ENCODE measurements around the gene USHBP1. TPM values are rescaled to one million over a fixed set of nuclear protein-coding genes. Genes with fewer than 3 reads are reported as not detected.

The USHBP1 gene
- total and polyA plus RNA-seq, 2 donors from 2014 or later, result 7.2 to 8.9 TPM

DNA sequence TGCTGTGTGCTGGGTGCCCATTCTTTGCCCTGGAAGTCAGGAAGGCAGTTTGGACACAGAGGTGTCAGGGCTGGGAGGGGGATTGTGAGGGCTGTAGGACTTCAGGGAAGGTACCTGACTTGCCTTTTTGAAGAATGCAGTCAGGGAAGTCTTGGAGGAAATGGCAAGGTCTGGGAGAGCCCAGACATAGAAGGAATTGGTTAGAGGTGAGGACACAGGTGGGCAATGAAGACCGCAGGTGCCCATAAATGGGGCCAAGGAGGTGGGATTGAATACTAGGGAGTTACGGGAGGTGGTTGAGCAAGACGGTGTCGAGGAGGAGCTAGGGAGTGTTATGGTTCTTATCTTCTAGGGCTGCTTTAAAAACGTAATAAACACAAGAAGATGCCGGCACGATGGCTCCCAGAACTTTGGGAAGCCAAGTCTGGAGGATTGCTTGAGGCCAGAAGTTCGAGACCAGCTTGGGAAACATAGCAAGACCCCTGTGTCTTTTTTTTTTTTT, 43.4 kb upstream of the USHBP1 start:
- intact Hi-C loops (cut with DNase I), result no loop called here
- TF ChIP-seq, protein P1, sequence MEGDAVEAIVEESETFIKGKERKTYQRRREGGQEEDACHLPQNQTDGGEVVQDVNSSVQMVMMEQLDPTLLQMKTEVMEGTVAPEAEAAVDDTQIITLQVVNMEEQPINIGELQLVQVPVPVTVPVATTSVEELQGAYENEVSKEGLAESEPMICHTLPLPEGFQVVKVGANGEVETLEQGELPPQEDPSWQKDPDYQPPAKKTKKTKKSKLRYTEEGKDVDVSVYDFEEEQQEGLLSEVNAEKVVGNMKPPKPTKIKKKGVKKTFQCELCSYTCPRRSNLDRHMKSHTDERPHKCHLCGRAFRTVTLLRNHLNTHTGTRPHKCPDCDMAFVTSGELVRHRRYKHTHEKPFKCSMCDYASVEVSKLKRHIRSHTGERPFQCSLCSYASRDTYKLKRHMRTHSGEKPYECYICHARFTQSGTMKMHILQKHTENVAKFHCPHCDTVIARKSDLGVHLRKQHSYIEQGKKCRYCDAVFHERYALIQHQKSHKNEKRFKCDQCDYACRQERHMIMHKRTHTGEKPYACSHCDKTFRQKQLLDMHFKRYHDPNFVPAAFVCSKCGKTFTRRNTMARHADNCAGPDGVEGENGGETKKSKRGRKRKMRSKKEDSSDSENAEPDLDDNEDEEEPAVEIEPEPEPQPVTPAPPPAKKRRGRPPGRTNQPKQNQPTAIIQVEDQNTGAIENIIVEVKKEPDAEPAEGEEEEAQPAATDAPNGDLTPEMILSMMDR (IDR thresholded peaks at IDR 0.05; ENCODE audit: borderline replicate concordance, extremely low read depth, insufficient read depth), result no peak
- no peak overlapping the region for H3K27ac ChIP-seq (ENCODE audit: low read depth in 2 of 2, low read length in 2 of 2)

GRCh38 chr19:17306285-17306714, 41.8 kb upstream of the USHBP1 start:
- intact Hi-C loops (cut with DNase I), result no loop called here
- Histone ChIP-seq H3K9ac (ENCODE audit: low read length in 3 of 3) (peak overlapping the region in 2 of 3 donors; percentile 88), H3K4me3 (ENCODE audit: low read length in 3 of 3) (peak overlapping the region; percentile 82 to 93 (median 92)), H3K9me3 (ENCODE audit: control insufficient read depth in 2 of 3, insufficient read depth in 1 of 3, low read length in 3 of 3) (no peaks in the 10 kb centered on the region), H3K4me1 (ENCODE audit: control insufficient read depth in 2 of 3, insufficient read depth in 2 of 3, low read depth in 1 of 3, low read length in 3 of 3) (peaks cover 0 to 29% (median 15%) of the 10 kb centered on the region in 3 donors), H3K27ac (ENCODE audit: low read depth in 2 of 2, low read length in 2 of 2) (peak overlapping the region; percentile 93 to 97), H3K27me3 (ENCODE audit: control insufficient read depth, insufficient read depth, low read length) (no peaks in the 10 kb centered on the region), H3K36me3 (ENCODE audit: control insufficient read depth in 2 of 3, insufficient read depth in 3 of 3, low read length in 3 of 3) (no peaks in the 10 kb centered on the region)
- DNase-seq (peak in 1 of 5 donors; percentile 58), FAIRE-seq (no peak)
- TF ChIP-seq, protein P1 (IDR thresholded peaks at IDR 0.05; ENCODE audit: borderline replicate concordance, extremely low read depth, insufficient read depth), result no peak

More for the DNA sequence above, 43.4 kb upstream of the USHBP1 start:
- H3K27me3 ChIP-seq (ENCODE audit: control insufficient read depth, insufficient read depth, low read length), result no peaks in the 10 kb centered on the region
- no peak overlapping the region for H3K4me3 ChIP-seq (ENCODE audit: low read length in 3 of 3)
- FAIRE-seq (no peak), DNase-seq (no peak)
- peaks cover 0 to 30% (median 15%) of the 10 kb centered on the region in 3 donors for H3K4me1 ChIP-seq (ENCODE audit: control insufficient read depth in 2 of 3, insufficient read depth in 2 of 3, low read depth in 1 of 3, low read length in 3 of 3)
- H3K36me3 ChIP-seq (ENCODE audit: control insufficient read depth in 2 of 3, insufficient read depth in 3 of 3, low read length in 3 of 3), result no peaks in the 10 kb centered on the region
- no peaks in the 10 kb centered on the region for H3K9me3 ChIP-seq (ENCODE audit: control insufficient read depth in 2 of 3, insufficient read depth in 1 of 3, low read length in 3 of 3)
- no peak overlapping the region for H3K9ac ChIP-seq (ENCODE audit: low read length in 3 of 3)

DNA sequence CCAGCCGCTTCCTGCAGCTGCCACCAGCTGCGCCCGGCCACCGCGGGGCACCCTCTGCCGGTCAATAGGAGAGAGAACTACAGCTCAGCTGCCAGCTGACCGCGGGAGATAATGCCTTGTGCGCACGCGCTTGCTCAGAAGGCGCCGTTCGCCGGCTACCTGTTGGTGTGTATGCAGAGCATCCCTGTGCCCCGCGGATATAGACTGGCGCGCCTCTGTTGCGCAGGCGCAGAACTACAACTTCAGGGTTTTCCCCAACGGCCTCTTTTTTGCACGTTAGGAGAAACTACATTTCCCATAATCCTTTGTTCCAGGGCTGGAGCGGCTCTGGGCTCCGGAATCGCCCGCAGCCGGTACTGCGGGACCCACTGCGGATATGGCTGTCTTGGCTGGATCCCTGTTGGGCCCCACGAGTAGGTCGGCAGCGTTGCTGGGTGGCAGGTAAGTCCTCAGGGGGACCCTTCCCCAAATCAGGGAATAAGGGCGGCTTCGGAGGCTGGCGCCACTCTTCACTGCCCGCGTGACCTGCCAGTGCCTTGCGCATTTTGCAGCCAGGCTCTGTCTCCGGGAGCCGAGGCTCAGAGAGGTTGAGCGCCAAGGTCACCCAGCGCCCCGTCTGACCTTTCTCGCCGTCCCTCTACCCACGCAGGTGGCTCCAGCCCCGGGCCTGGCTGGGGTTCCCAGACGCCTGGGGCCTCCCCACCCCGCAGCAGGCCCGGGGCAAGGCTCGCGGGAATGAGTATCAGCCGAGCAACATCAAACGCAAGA, 41.2 kb upstream of the USHBP1 start, which contains the start of gene MRPL34:
MRPL34 (plus strand) TSS at position 356 of the 768 bp plus-strand sequence; CDS start at position 377, 21 bp downstream.
- intact Hi-C loops (cut with DNase I), result no loop called here
- TF ChIP-seq, protein P1 (IDR thresholded peaks at IDR 0.05; ENCODE audit: borderline replicate concordance, extremely low read depth, insufficient read depth), result peak; percentile 62
- no peaks in the 10 kb centered on the region for H3K27me3 ChIP-seq (ENCODE audit: control insufficient read depth, insufficient read depth, low read length)
- peak within 1 kb of the TSS; percentile 93 to 97 for H3K27ac ChIP-seq (ENCODE audit: low read depth in 2 of 2, low read length in 2 of 2)
- DNase-seq, result peak; percentile 99 to 100 (median 99)
- peaks cover 0 to 27% (median 15%) of the 10 kb centered on the region in 3 donors for H3K4me1 ChIP-seq (ENCODE audit: control insufficient read depth in 2 of 3, insufficient read depth in 2 of 3, low read depth in 1 of 3, low read length in 3 of 3)
- no peaks in the 10 kb centered on the region for H3K36me3 ChIP-seq (ENCODE audit: control insufficient read depth in 2 of 3, insufficient read depth in 3 of 3, low read length in 3 of 3)
- no peaks in the 10 kb centered on the region for H3K9me3 ChIP-seq (ENCODE audit: control insufficient read depth in 2 of 3, insufficient read depth in 1 of 3, low read length in 3 of 3)
- H3K9ac ChIP-seq (ENCODE audit: low read length in 3 of 3), result peak within 1 kb of the TSS; percentile 65 to 88 (median 88)
- H3K4me3 ChIP-seq (ENCODE audit: low read length in 3 of 3), result peak within 1 kb of the TSS; percentile 82 to 93 (median 92)
- FAIRE-seq, result peak; percentile 57
